Panc1 (cell line): Measurements from ENCODE around the gene SUSD2. TPM values are rescaled to one million over a fixed set of nuclear protein-coding genes. Genes with fewer than 3 reads are reported as not detected.

Experiments
- ATAC-seq: fragments of 200-7000 bp; cut with Tn5 transposase; 2 replicates; pipeline ENCODE4 v1.9.1; 2020; ENCODE audit warnings: mild to moderate bottlenecking, moderate library complexity
- BruUV-seq: library from RNA; stranded (reverse); fragments of 400-500 nt; replicated peaks from 2 replicates; lab custom pipeline; 2021; lab: Mats Ljungman, UMichigan
- CTCF ChIA-PET: fragments of 300-600 bp; sonication (Branson Sonifier 250); formaldehyde crosslinking; loops from one replicate; lab custom pipeline; 2022; ENCODE audit warnings: antibody characterized with exemption; lab: Charles Lee
- POLR2A ChIA-PET: fragments of 300-600 bp; sonication (Branson Sonifier 250); formaldehyde crosslinking; loops from one replicate; lab custom pipeline; 2022; ENCODE audit warnings: antibody characterized with exemption; lab: Charles Lee
- DNase-seq: peaks from one replicate; pipeline ENCODE4 v3.0.0-alpha.2; 2010; ENCODE audit warnings: low read depth, low spot score
- H3K27ac ChIP-seq: 2 replicates; pipeline ENCODE4 v1.5.1; 2011; ENCODE audit warnings: mild to moderate bottlenecking, low read length, inconsistent platforms
- H3K27me3 ChIP-seq: fragments of 200-500 bp; sonication (Bioruptor generic); 2 replicates; pipeline ENCODE4 v1.6.0; 2014; ENCODE audit warnings: low read length, inconsistent platforms; ENCODE audit not compliant: control insufficient read depth, insufficient read depth
- H3K36me3 ChIP-seq: fragments of 200-500 bp; sonication (Bioruptor generic); 2 replicates; pipeline ENCODE4 v1.5.1; 2014; ENCODE audit warnings: inconsistent platforms, mild to moderate bottlenecking, low read length, moderate library complexity; ENCODE audit not compliant: control insufficient read depth, insufficient read depth
- H3K4me1 ChIP-seq: 2 replicates; pipeline ENCODE4 v1.5.1; 2011; ENCODE audit warnings: inconsistent platforms, mild to moderate bottlenecking, low read length, moderate library complexity; ENCODE audit not compliant: control insufficient read depth, insufficient read depth
- H3K4me3 ChIP-seq, 2 experiments: 2 replicates each; pipeline ENCODE4 v1.5.1; 2011 to 2012; ENCODE audit warnings: low read depth in 2 of 2, low read length in 2 of 2, mild to moderate bottlenecking in 2 of 2, inconsistent platforms in 1 of 2, moderate library complexity in 1 of 2
- H3K9me3 ChIP-seq: fragments of 200-500 bp; sonication (Bioruptor generic); 2 replicates; pipeline ENCODE4 v1.5.1; 2014; ENCODE audit warnings: low read depth, mild to moderate bottlenecking, inconsistent platforms, low read length, moderate library complexity; ENCODE audit not compliant: control insufficient read depth, insufficient read depth
- CTCF ChIP-seq: fragments of 450-650 bp; IDR thresholded peaks from 2 replicates; pipeline ENCODE4 v1.5.1; 2017; ENCODE audit warnings: mild to moderate bottlenecking
- POLR2AphosphoS5 ChIP-seq: IDR thresholded peaks from 2 replicates; pipeline ENCODE4 v1.6.1; 2012; ENCODE audit warnings: mild to moderate bottlenecking, low read depth, low read length, moderate library complexity
- REST ChIP-seq, 2 experiments: IDR thresholded peaks; 2 replicates each; pipeline ENCODE4 v1.6.1; 2011 to 2012; ENCODE audit warnings: low read depth in 2 of 2, control low read depth in 1 of 2, low read length in 1 of 2, mild to moderate bottlenecking in 1 of 2, moderate library complexity in 1 of 2; ENCODE audit not compliant: insufficient read depth in 1 of 2
- SIN3A ChIP-seq: IDR thresholded peaks from 2 replicates; pipeline ENCODE4 v1.6.1; 2012; ENCODE audit warnings: low read depth, mild to moderate bottlenecking, low read length, moderate library complexity, borderline replicate concordance; ENCODE audit not compliant: insufficient read depth
- TCF7L2 ChIP-seq: IDR thresholded peaks from 2 replicates; pipeline ENCODE4 v1.6.1; 2011; ENCODE audit warnings: mild to moderate bottlenecking, low read depth, low read length, inconsistent platforms
- in situ Hi-C: cut with HindIII; loops from 2 replicates; pipeline ENCODE4 v1.10.0; 2016; ENCODE audit warnings: low sequenced_read_pairs, low pct_unique_long_range_greater_than_20kb
- intact Hi-C: fragments of 100-400 bp; cut with micrococcal nuclease; formaldehyde crosslinking; loops from one replicate; pipeline ENCODE4 v1.10.0; 2022; ENCODE audit not compliant: unreplicated experiment
- total RNA-seq: library from RNA; stranded (reverse); gene quantifications from one replicate; pipeline ENCODE4 v1.2.1, GENCODE V29; 2021; ENCODE audit not compliant: unreplicated experiment

Gene SUSD2
- total RNA-seq, 1 experiment from 2014 or later = 10.6 TPM

- no peak for DNase-seq
- intact Hi-C loops (no loop called here), in situ Hi-C loops (no loop called here)
- no peak for ATAC-seq
- no peak for TF ChIP-seq REST (IDR thresholded peaks at IDR 0.05; ENCODE audit: insufficient read depth in 1 of 2, low read depth in 2 of 2, low read length in 1 of 2)
- no peak for TF ChIP-seq SIN3A
- TF ChIP-seq CTCF = no peak
- TF ChIP-seq POLR2AphosphoS5 = no peak
- no peak for TF ChIP-seq TCF7L2
- Histone ChIP-seq H3K4me1 (peaks cover 16% of the 10 kb centered on the region), H3K27ac (peak overlapping the region; percentile 62; the same call in 1 of the 2 replicates), H3K9me3 (no peaks in the 10 kb centered on the region), H3K4me3 (no peak overlapping the region), H3K36me3 (no peaks in the 10 kb centered on the region), H3K27me3 (no peaks in the 10 kb centered on the region)
- no TSS peak for BruUV-seq
- ChIA-PET POLR2A (no interaction called here), CTCF (interaction anchor here (0.8 kb wide), 1 partner anchor 55 kb away, joined by 4 read pairs; no protein-coding TSS in a partner anchor)
Observed at GRCh38 chr22:24191893-24192292, 10.6 kb downstream of the SUSD2 start.

GRCh38 chr22:24198682-24199052 is 17.4 kb downstream of the SUSD2 start:
- no TSS peak for BruUV-seq
- Histone ChIP-seq H3K9me3 (no peaks in the 10 kb centered on the region), H3K36me3 (no peaks in the 10 kb centered on the region), H3K4me1 (peaks cover 7% of the 10 kb centered on the region), H3K27ac (peak overlapping the region; percentile 68), H3K4me3 (no peak overlapping the region), H3K27me3 (no peaks in the 10 kb centered on the region)
- POLR2A ChIA-PET = no interaction called here
- intact Hi-C loops = no loop called here
- ATAC-seq (no peak), DNase-seq (no peak)
- in situ Hi-C loops = no loop called here
- CTCF ChIA-PET = interaction anchor here (0.7 kb wide), 1 partner anchor 10 kb away, joined by 4 read pairs; no protein-coding TSS in a partner anchor
- no peak for TF ChIP-seq TCF7L2

- ATAC-seq (peak; percentile 86), DNase-seq (no peak)
- Histone ChIP-seq H3K4me1 (peaks cover 7% of the 10 kb centered on the region), H3K36me3 (no peaks in the 10 kb centered on the region), H3K27ac (peak overlapping the region; percentile 79), H3K4me3 (no peak overlapping the region), H3K9me3 (peaks cover 8% of the 10 kb centered on the region; the same call in 1 of the 2 replicates), H3K27me3 (no peaks in the 10 kb centered on the region)
- intact Hi-C loops = no loop called here
- in situ Hi-C loops = no loop called here
- CTCF ChIA-PET = interaction anchor here (0.6 kb wide), 1 partner anchor 18 kb away, joined by 3 read pairs; no protein-coding TSS in a partner anchor
- no TSS peak for BruUV-seq
- POLR2A ChIA-PET = no interaction called here
- no peak for TF ChIP-seq SIN3A
- no peak for TF ChIP-seq POLR2AphosphoS5
- TF ChIP-seq TCF7L2 = no peak
- TF ChIP-seq CTCF = no peak
- no peak for TF ChIP-seq REST (IDR thresholded peaks at IDR 0.05; ENCODE audit: insufficient read depth in 1 of 2, low read depth in 2 of 2, low read length in 1 of 2)
Observed at GRCh38 chr22:24200619-24201212, 19.4 kb downstream of the SUSD2 start.
